ENCODE data around the gene APLF. TPM values are rescaled to one million over a fixed set of nuclear protein-coding genes. Genes with fewer than 3 reads are reported as not detected.

APLF gene
- polyA plus RNA-seq, 1 of the 3 experiments (the other 2 are of a cell fraction), result 1.1 TPM

GRCh38 chr2:68512966-68513365 lies 45.6 kb downstream of the APLF start:
- H3K4me3 ChIP-seq (ENCODE audit: low read depth in 2 of 2, low read length in 1 of 2), result no peak overlapping the region
- H3K9me3 ChIP-seq, result no peaks in the 10 kb centered on the region
- CTCF ChIA-PET, result interaction anchor here (1.1 to 1.3 kb wide), 2 partner anchors 25 to 50 kb away, joined by 4 read pairs; no protein-coding TSS in a partner anchor
- H3K9me2 ChIP-seq, result no peaks in the 10 kb centered on the region
- H3K36me3 ChIP-seq (replicated peaks in 1 of 2; ENCODE audit: control insufficient read depth in 1 of 2, insufficient read depth in 2 of 2, low read length in 1 of 2), result peaks cover 0 to 5% of the 10 kb centered on the region in 2 experiments
- no peaks in the 10 kb centered on the region for H4K20me1 ChIP-seq (ENCODE audit: insufficient read depth)
- TF ChIP-seq TEAD4 (IDR thresholded peaks at IDR 0.05; ENCODE audit: borderline replicate concordance, insufficient read depth), result no peak
- TF ChIP-seq FOSL2 (IDR thresholded peaks at IDR 0.05; ENCODE audit: borderline replicate concordance, low read depth), result no peak
- TF ChIP-seq SIN3A (IDR thresholded peaks at IDR 0.05; ENCODE audit: borderline replicate concordance, low read depth, low read length), result no peak
- no peak for TF ChIP-seq GATA2 (CRISPR knock-in tag; IDR thresholded peaks at IDR 0.05)
- no peak for TF ChIP-seq FOXM1 (IDR thresholded peaks at IDR 0.05; ENCODE audit: low read depth)
- no peaks in the 10 kb centered on the region for H3K79me2 ChIP-seq (ENCODE audit: insufficient read depth)
- 50% methylated on average over 1 of the region's 1 CpG for WGBS (ENCODE audit: low lambda C conversion rate)
- H3K9ac ChIP-seq, result no peak overlapping the region
- no peaks in the 10 kb centered on the region; a peak in 1 of 4 replicates for H3K4me1 ChIP-seq (ENCODE audit: control insufficient read depth in 1 of 2, insufficient read depth in 2 of 2, low read depth in 1 of 2, low read length in 1 of 2)
- POLR2A ChIA-PET, result no interaction called here
- no peak overlapping the region for H3K4me2 ChIP-seq
- peaks cover 3% of the 10 kb centered on the region for H3F3A ChIP-seq (replicated peaks; ENCODE audit: insufficient read depth)
- no peak overlapping the region for H3K27ac ChIP-seq (ENCODE audit: low read depth in 2 of 2, low read length in 1 of 2)
- no peaks in the 10 kb centered on the region for H3K27me3 ChIP-seq (ENCODE audit: insufficient read depth)
- no peak for DNase-seq
- no peak overlapping the region for H2AFZ ChIP-seq (ENCODE audit: low read depth)

GRCh38 chr2:68514316-68514929 lies 47.0 kb downstream of the APLF start:
- no peaks in the 10 kb centered on the region for H3K9me3 ChIP-seq
- no peaks in the 10 kb centered on the region for H3K79me2 ChIP-seq (ENCODE audit: insufficient read depth)
- no peak overlapping the region for H2AFZ ChIP-seq (ENCODE audit: low read depth)
- WGBS (ENCODE audit: low lambda C conversion rate), result 52% methylated on average over 2 of the region's 2 CpGs
- DNase-seq, result no peak
- H3K9me2 ChIP-seq, result no peaks in the 10 kb centered on the region
- H3K4me1 ChIP-seq (ENCODE audit: control insufficient read depth in 1 of 2, insufficient read depth in 2 of 2, low read depth in 1 of 2, low read length in 1 of 2), result no peaks in the 10 kb centered on the region; a peak in 1 of 4 replicates
- H3K36me3 ChIP-seq (replicated peaks in 1 of 2; ENCODE audit: control insufficient read depth in 1 of 2, insufficient read depth in 2 of 2, low read length in 1 of 2), result no peaks in the 10 kb centered on the region
- H3K4me3 ChIP-seq (ENCODE audit: low read depth in 2 of 2, low read length in 1 of 2), result no peak overlapping the region
- H4K20me1 ChIP-seq (ENCODE audit: insufficient read depth), result no peaks in the 10 kb centered on the region
- POLR2A ChIA-PET, result no interaction called here
- CTCF ChIA-PET, result no interaction called here
- no peaks in the 10 kb centered on the region for H3K27me3 ChIP-seq (ENCODE audit: insufficient read depth)
- TF ChIP-seq IRF3 (IDR thresholded peaks at IDR 0.05; ENCODE audit: low read depth, low read length) (no peak), RXRA (IDR thresholded peaks at IDR 0.05; ENCODE audit: borderline replicate concordance, low read depth) (no peak), MAX (IDR thresholded peaks at IDR 0.05; ENCODE audit: low read depth) (no peak), USF2 (IDR thresholded peaks at IDR 0.05; ENCODE audit: borderline replicate concordance, low read depth, low read length) (no peak), GABPA (IDR thresholded peaks at IDR 0.05; ENCODE audit: low read depth) (no peak), MXI1 (IDR thresholded peaks at IDR 0.05; ENCODE audit: low read depth, low read length) (no peak), ZBTB33 (IDR thresholded peaks at IDR 0.05; ENCODE audit: borderline replicate concordance, low read depth) (no peak), FOSL2 (IDR thresholded peaks at IDR 0.05; ENCODE audit: borderline replicate concordance, low read depth) (no peak), REST (IDR thresholded peaks at IDR 0.05; ENCODE audit: low read depth, low read length) (no peak), SMC3 (IDR thresholded peaks at IDR 0.05; ENCODE audit: low read depth, low read length) (no peak)
- H3F3A ChIP-seq (replicated peaks; ENCODE audit: insufficient read depth), result peaks cover 3% of the 10 kb centered on the region
- H3K27ac ChIP-seq (ENCODE audit: low read depth in 2 of 2, low read length in 1 of 2), result no peak overlapping the region
- H3K9ac ChIP-seq, result no peak overlapping the region
- no peak overlapping the region for H3K4me2 ChIP-seq

Data from SK-N-SH (cell line).